ENCODE measurements around the gene RELL1.

Gene RELL1

DNA sequence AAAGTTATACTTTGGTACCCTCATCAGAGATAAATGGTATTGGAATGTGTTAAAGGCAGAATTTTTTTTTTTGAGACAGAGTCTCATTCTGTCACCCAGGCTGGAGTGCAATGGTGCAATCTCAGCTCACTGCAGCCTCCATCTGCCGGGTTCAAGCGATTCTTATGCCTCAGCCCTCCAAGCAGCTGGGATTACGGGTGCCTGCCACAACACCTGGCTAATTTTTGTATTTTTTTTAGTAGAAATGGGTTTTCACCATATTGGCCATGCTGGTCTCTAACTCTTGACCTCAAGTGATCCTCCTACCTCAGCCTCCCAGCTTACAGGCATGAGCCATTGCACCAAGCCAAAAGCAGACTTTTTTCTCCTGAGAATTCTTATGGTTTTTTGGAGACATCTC lies 11.4 kb upstream of the RELL1 start:
- H3K36me3 ChIP-seq (ENCODE audit: control insufficient read depth, insufficient read depth, low read length) = no peaks in the 10 kb centered on the region
- H3K4me3 ChIP-seq (ENCODE audit: low read depth, low read length) = no peak overlapping the region
- no peak overlapping the region for H3K4me2 ChIP-seq (ENCODE audit: low read length)
- H3K4me1 ChIP-seq = no peaks in the 10 kb centered on the region
- no peaks in the 10 kb centered on the region for H3K27me3 ChIP-seq (ENCODE audit: control insufficient read depth, insufficient read depth, low read length)
- H3K9ac ChIP-seq = no peak overlapping the region
- no peaks in the 10 kb centered on the region for H3K9me3 ChIP-seq (ENCODE audit: control insufficient read depth, low read length)
- no peak overlapping the region for H3K27ac ChIP-seq
- H3K79me2 ChIP-seq = no peaks in the 10 kb centered on the region
- no peak overlapping the region for H2AFZ ChIP-seq
- TF ChIP-seq, protein P1, sequence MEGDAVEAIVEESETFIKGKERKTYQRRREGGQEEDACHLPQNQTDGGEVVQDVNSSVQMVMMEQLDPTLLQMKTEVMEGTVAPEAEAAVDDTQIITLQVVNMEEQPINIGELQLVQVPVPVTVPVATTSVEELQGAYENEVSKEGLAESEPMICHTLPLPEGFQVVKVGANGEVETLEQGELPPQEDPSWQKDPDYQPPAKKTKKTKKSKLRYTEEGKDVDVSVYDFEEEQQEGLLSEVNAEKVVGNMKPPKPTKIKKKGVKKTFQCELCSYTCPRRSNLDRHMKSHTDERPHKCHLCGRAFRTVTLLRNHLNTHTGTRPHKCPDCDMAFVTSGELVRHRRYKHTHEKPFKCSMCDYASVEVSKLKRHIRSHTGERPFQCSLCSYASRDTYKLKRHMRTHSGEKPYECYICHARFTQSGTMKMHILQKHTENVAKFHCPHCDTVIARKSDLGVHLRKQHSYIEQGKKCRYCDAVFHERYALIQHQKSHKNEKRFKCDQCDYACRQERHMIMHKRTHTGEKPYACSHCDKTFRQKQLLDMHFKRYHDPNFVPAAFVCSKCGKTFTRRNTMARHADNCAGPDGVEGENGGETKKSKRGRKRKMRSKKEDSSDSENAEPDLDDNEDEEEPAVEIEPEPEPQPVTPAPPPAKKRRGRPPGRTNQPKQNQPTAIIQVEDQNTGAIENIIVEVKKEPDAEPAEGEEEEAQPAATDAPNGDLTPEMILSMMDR (IDR thresholded peaks at IDR 0.05) = no peak

DNA sequence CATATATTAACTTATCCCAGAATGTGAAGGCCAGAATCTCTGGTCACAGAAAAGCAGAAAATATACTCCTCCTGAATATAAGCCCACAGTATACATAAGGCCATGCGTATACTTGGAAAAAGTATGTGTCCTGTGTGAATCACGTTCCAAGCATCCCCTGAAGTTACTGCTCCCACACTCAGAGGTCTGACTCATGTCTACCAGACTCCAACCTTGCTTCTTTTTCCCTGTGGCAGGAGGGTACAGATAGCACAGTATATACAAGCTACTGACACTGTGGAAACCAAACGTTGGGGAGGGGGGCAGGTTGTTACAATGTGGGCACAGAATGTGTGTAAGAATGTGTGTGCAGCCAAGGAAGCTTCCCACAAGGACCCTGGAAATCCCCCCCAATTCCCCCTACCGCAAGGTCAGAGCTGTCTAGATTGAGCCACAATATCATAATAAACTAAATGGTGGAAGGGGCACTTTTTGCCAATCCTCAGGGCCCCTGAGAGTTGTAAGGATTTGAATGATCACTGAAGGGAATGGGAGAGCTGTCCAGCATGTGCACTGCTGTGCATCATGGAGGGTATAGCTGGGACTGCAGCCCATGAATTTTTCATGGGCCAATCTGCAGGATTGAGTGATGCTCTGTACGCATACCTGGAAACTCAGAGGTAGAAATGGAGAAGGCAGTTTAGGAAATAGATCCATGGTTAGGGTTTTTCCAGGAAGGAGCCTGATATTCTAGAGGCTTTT lies 7.4 kb upstream of the RELL1 start:
- Histone ChIP-seq H3K36me3 (ENCODE audit: control insufficient read depth, insufficient read depth, low read length) (no peaks in the 10 kb centered on the region), H3K27ac (no peak overlapping the region), H3K4me2 (ENCODE audit: low read length) (no peak overlapping the region), H3K9me3 (ENCODE audit: control insufficient read depth, low read length) (no peaks in the 10 kb centered on the region), H3K9ac (no peak overlapping the region), H2AFZ (no peak overlapping the region), H3K79me2 (no peaks in the 10 kb centered on the region), H3K4me1 (no peaks in the 10 kb centered on the region), H3K4me3 (ENCODE audit: low read depth, low read length) (no peak overlapping the region), H3K27me3 (ENCODE audit: control insufficient read depth, insufficient read depth, low read length) (no peaks in the 10 kb centered on the region)
- TF ChIP-seq, protein P1 (IDR thresholded peaks at IDR 0.05) = no peak

DNA sequence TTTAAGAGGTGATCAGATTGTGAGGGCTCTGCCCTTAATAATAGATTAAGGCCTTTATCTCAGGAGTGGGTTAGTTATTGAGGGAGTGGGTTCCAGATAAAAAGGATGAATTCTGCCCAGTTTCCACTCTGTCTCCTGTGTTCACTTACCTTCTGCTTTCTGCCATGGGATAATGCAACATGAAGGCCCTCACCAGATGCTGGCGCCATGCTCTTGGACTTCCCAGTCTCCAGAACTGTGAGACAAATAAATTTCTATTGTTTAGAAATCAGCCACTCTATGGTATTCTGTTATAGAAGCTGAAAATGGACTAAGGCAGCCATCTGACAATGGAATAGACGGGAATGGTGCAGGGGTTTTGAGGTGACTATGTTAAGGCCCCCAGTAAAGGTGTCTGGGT lies 6.9 kb upstream of the RELL1 start:
- Histone ChIP-seq H3K79me2 (no peaks in the 10 kb centered on the region), H3K27ac (no peak overlapping the region), H3K36me3 (ENCODE audit: control insufficient read depth, insufficient read depth, low read length) (no peaks in the 10 kb centered on the region), H3K27me3 (ENCODE audit: control insufficient read depth, insufficient read depth, low read length) (no peaks in the 10 kb centered on the region), H3K9ac (no peak overlapping the region), H2AFZ (no peak overlapping the region), H3K4me2 (ENCODE audit: low read length) (no peak overlapping the region), H3K4me3 (ENCODE audit: low read depth, low read length) (no peak overlapping the region), H3K4me1 (no peaks in the 10 kb centered on the region), H3K9me3 (ENCODE audit: control insufficient read depth, low read length) (no peaks in the 10 kb centered on the region)
- TF ChIP-seq, protein P1 (IDR thresholded peaks at IDR 0.05) = no peak

DNA sequence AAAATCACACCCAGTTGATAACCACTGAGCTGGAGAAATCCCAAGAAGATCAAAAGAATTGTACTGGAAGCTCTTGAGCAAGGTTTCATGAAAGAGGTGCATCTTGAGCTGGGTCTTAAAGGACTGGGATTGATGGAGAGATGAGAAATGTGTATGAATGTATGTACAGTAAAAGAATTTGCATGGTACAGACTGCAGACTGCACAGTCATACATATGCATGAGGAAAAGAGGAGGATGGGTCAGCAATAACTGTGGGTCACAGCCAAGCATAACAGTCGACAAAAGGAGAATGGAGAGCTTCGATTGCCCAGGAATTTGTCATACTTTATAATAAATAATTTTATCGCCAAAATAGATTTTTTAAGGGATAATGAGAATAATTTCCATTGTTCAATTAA lies 4.8 kb upstream of the RELL1 start:
- Histone ChIP-seq H2AFZ (no peak overlapping the region), H3K36me3 (ENCODE audit: control insufficient read depth, insufficient read depth, low read length) (no peaks in the 10 kb centered on the region)

More for the DNA sequence above, 4.8 kb upstream of the RELL1 start:
- TF ChIP-seq, protein P1 (IDR thresholded peaks at IDR 0.05) = no peak
- H3K4me2 ChIP-seq (ENCODE audit: low read length) = no peak overlapping the region
- H3K4me1 ChIP-seq = no peaks in the 10 kb centered on the region
- H3K27ac ChIP-seq = no peak overlapping the region
- no peaks in the 10 kb centered on the region for H3K9me3 ChIP-seq (ENCODE audit: control insufficient read depth, low read length)
- no peaks in the 10 kb centered on the region for H3K27me3 ChIP-seq (ENCODE audit: control insufficient read depth, insufficient read depth, low read length)
- H3K79me2 ChIP-seq = no peaks in the 10 kb centered on the region
- H3K9ac ChIP-seq = no peak overlapping the region
- no peak overlapping the region for H3K4me3 ChIP-seq (ENCODE audit: low read depth, low read length)
